Measurements from ENCODE around the gene AGPAT2. TPM values are rescaled to one million over a fixed set of nuclear protein-coding genes. Genes with fewer than 3 reads are reported as not detected.
"Not testable (repeated sequence)": the region's sequence is repeated elsewhere in the genome, so short reads cannot be mapped to it uniquely, and the experiment has no call there.

AGPAT2 gene
- total RNA-seq, 6 donors from 2014 or later = 70.2 to 242 (median 140) TPM

DNA sequence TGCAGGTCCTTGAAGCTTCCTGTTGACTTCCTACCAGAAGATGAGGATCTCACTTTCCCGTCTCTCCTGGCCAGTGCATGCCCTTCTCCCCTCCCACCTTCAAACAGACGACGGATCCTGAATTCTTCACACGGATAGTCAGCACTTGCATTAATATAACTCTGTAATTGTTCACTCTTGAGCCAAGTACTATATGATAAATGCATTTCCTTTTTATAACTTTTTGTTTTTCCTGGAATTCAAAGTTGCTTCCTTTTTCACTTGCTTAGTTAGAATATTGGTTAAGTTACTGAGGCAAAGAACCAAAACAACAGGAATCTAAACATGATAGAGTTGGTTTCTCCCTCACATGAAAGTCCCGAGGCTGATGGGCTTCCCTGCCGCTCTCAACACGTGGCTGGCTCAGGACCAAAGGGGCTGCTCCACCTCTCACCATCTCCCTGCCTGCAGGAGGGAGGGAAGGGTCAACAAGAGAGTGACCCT lies 44.8 kb downstream of the AGPAT2 start:
- peaks cover 19 to 58% (median 32%) of the 10 kb centered on the region in 4 donors for H3K4me1 ChIP-seq
- WGBS, 2 donors = 29 to 55% methylated on average over 7 of the region's 7 CpGs
- peaks cover 0 to 9% (median 0%) of the 10 kb centered on the region in 4 donors for H3K27me3 ChIP-seq
- no peaks in the 10 kb centered on the region for H3K9me3 ChIP-seq
- TF ChIP-seq POLR2A (IDR thresholded peaks at IDR 0.05) (no peak), CTCF (IDR thresholded peaks at IDR 0.05) (no peak), POLR2AphosphoS5 (IDR thresholded peaks at IDR 0.05) (peak in 1 of 2 donors; percentile 52)
- no peak for ATAC-seq (ENCODE audit: low FRiP score in 2 of 2)
- H3K36me3 ChIP-seq = no peaks in the 10 kb centered on the region
- peak overlapping the region; percentile 45 to 93 (median 90) for H3K27ac ChIP-seq
- H3K4me3 ChIP-seq = no peak overlapping the region
- DNase-seq = no peak

DNA sequence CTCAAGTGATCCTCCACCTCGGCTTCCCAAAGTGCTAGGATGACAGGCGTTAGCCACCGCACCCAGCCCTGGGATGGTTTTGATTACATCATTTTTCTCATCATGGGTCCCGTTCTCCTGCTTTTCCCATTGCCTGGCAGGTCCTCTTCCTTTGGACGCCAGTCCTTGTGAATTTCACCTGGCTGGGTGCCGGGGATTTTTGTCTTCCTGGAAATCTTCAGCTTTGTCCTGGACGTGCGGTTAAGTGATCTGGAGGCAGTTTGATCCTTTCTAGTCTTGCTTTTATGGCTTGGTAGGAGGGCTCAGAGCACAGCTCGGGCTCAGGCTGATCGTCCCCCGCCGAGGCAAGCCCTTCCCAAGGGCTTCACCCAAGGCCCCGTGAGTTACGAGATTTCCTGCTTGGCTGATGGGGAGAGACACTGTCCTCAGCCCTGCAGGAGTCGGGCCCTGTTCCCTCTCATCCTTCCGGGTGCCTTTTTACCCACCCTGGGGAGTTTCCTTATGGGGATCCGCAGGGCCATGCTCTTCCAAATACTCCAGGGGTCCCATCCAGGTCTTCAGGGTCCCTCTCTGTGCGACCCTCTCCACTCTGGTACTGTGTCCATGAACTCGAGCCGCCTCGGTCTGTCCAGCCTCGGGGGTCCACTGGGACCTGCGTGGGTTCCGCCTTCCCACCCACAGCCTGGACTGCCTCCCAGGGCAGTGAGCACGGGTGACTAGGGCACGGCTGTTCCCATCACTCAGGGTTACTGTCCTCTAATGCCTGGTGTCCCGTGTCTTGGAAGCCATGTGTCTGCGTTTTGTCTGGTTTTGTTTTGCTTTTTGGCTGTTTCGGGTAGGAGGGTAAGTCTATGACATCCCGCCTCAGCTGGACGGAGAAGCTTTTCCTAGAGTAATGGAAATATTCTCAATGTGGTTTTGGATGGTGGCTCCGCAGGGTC lies 46.8 kb downstream of the AGPAT2 start:
- Histone ChIP-seq H3K4me1 (peaks cover 16 to 39% (median 22%) of the 10 kb centered on the region in 4 donors), H3K9me3 (no peaks in the 10 kb centered on the region), H3K4me3 (no peak overlapping the region), H3K36me3 (no peaks in the 10 kb centered on the region), H3K27ac (peak overlapping the region in 1 of 4 donors; percentile 19), H3K27me3 (peaks cover 0 to 4% (median 0%) of the 10 kb centered on the region in 4 donors)
- ATAC-seq (ENCODE audit: low FRiP score in 2 of 2) (no peak), DNase-seq (no peak)
- TF ChIP-seq EP300 (IDR thresholded peaks at IDR 0.05) (no peak), POLR2A (IDR thresholded peaks at IDR 0.05) (no peak), POLR2AphosphoS5 (IDR thresholded peaks at IDR 0.05) (no peak)
- 83 to 84% methylated on average over 29 to 32 of the region's 32 CpGs for WGBS, 2 donors

GRCh38 chr9:136634904-136635303 lies 52.4 kb downstream of the AGPAT2 start:
- Histone ChIP-seq H3K27me3 (no peaks in the 10 kb centered on the region), H3K4me1 (peaks cover 6 to 18% (median 15%) of the 10 kb centered on the region in 4 donors), H3K36me3 (no peaks in the 10 kb centered on the region), H3K4me3 (no peak overlapping the region), H3K9me3 (no peaks in the 10 kb centered on the region), H3K27ac (no peak overlapping the region)
- DNase-seq (no peak), ATAC-seq (ENCODE audit: low FRiP score in 2 of 2) (no peak)
- 82 to 83% methylated on average over 11 of the region's 11 CpGs for WGBS, 2 donors
- no peak for TF ChIP-seq POLR2AphosphoS5 (IDR thresholded peaks at IDR 0.05)
- no peak for TF ChIP-seq CTCF (IDR thresholded peaks at IDR 0.05)
- no peak for TF ChIP-seq EP300 (IDR thresholded peaks at IDR 0.05)
- TF ChIP-seq POLR2A (IDR thresholded peaks at IDR 0.05) = no peak

- not testable (repeated sequence) for ATAC-seq (ENCODE audit: low FRiP score in 2 of 2); H3K36me3 ChIP-seq; H3K4me3 ChIP-seq; DNase-seq; H3K27ac ChIP-seq; H3K9me3 ChIP-seq; H3K27me3 ChIP-seq
- peaks cover 10 to 27% (median 25%) of the 10 kb centered on the region in 4 donors for H3K4me1 ChIP-seq
- 68 to 75% methylated on average over 36 of the region's 36 CpGs for WGBS, 2 donors
Observed at GRCh38 chr9:136632491-136633106, 54.7 kb downstream of the AGPAT2 start.

DNA sequence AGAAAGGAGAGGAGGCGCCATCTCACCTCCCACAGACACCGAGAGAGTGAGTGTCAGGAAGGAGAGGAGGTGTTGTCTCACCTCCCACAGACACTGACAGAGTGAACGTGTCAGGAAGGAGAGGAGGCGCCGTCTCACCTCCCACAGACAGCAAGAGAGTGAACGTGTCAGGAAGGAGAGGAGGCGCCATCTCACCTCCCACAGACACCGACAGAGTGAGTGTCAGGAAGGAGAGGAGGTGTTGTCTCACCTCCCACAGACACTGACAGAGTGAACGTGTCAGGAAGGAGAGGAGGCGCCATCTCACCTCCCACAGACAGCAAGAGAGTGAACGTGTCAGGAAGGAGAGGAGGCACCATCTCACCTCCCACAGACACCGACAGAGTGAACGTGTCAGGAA lies 55.2 kb downstream of the AGPAT2 start:
- not testable (repeated sequence) for H3K27ac ChIP-seq; ATAC-seq (ENCODE audit: low FRiP score in 2 of 2); H3K36me3 ChIP-seq; H3K27me3 ChIP-seq; DNase-seq; H3K4me3 ChIP-seq; H3K9me3 ChIP-seq
- WGBS, 2 donors = 48 to 51% methylated on average over 8 to 13 of the region's 13 CpGs
- peaks cover 14 to 32% (median 26%) of the 10 kb centered on the region in 4 donors for H3K4me1 ChIP-seq
